NCI-H82 treated with DMSO at 0.1 percent for 48 hours (cell line): Measurements from ENCODE around the gene RAB40B.

Experiments
- DNase-seq: peaks from one replicate; lab custom pipeline; 2025; ENCODE audit not compliant: unreplicated experiment; lab: John Stamatoyannopoulos, UW

RAB40B gene

DNA sequence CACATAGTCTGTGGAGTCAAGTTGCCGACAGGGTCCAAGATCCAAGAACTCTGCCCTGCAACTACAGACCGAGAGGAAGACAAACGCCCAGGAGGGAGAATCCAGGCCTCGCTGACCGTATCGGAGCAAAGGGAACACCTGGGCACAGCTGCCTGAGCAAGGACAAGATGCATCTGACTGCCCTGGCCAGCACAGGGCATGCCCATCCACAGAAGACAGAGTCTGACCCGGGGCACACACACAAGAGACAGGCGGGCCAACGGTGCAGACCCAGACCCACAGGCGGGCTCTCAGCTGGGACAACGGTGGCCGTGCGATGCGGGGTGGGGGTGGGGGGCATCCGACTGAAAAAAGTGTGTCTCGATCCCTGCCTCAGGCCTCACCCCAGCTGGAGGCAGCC lies 6.2 kb downstream of the RAB40B start:
- no peak for DNase-seq

DNA sequence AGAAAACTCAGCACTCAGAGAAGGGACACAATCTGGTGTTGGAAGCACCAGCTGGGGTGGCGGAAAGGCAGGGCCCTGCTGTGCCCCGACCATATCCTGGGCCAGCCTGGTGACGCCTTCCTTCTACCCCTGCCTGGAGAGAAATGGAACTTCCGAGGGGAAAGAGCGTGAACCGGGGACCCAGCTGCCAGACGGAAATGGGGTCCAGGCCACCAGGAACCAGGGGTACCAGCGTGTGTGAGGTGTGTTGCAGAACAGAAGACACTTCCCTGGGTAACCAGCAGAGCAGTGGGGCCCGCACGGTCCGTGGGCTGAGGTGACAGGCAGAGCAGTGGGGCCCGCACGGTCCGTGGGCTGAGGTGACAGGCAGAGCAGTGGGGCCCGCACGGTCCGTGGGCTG lies 6.8 kb downstream of the RAB40B start:
- no peak for DNase-seq

DNA sequence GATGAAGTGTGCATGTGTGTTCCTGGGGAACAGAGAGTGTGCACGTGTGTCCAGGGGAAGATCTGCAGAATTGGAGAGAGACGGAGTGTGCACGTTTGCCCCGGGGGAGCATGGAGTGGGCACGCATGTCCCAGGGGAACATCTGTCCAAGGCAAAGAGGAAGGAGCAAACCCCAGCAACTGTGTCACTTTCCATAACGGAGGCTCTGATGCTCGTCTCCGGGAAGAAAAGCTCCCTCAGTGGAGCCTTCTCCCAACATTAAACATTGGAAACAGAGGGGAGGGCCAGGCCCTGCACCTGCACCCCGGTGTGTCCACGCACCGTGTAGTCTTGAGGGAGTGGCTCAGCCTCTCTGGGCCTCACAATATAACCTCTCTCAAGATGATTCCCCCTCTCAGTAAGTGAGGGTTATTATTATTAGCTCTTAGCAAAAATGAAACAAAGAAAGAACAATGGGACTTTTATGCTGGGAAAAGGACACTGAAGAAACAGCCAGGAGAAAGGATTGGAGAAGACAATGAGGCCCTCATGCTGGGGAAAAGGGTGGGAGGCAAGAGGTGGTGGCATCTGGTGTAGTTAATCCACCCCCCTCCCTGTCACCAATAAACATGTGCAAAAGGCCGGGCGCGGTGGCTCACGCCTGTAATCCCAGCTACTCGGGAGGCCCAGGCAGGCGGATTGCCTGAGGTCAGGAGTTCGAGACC lies 7.6 kb downstream of the RAB40B start:
- no peak for DNase-seq

DNA sequence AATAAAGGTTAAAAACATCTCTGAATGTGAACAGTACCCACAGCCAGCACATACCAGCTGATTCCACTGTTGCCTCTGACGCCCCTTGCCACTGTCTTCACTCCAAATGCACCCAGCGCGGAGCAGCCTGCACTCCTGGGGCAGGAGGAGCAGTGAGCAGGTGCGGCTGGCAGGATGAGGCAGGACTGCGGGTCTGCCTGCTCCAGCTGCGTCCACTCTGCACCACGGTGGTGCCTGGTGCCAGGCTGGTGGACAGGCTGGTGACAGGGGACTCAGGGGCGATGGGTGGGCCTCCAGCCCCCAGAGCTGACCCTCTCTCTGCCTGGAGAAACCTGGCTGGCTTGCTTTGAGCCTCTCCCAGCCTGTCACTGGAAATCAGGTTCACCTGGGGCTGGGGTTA lies 9.4 kb downstream of the RAB40B start:
- DNase-seq: no peak

DNA sequence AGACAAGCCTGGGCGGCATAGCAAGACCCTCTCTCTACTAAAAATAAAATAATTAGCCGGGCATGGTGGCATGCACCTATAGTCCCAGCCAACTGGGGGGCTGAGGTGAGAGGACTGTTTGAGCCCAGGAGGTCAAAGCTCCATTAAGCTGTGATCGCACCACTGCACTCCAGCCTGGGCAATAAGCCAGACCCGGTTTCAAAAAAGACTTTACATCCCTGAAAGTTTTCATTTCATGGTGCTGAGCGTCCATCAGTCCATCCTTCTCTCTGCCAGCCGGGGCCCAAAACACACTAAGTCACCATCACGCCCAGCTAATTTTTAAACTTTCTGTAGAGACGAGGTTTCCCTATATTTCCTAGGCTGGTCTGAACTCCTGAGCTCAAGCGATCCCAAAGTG lies 10.6 kb downstream of the RAB40B start:
- no peak for DNase-seq

DNA sequence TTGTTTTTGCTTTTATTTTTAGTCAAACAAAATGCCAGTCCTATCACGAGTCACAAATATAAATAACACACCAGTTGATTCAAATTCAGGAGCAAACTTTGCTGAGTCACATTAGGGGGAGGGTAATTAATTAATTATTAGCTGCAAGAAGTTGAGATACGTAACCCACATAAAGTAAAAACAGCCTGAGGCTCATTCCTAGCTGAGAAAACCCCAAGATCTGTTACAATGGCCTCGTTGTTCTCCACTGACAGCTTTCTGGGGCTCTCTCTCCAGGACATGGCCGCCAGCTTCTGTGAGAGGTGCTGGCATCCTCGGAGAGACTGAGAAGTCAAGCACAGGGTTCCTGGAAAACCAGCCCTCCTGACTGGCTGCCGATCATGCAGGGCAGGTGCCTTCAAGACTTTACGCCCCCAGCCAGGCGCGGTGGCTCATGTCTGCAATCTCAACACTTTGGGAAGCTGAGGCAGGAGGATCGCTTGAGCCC lies 11.1 kb downstream of the RAB40B start:
- no peak for DNase-seq

DNA sequence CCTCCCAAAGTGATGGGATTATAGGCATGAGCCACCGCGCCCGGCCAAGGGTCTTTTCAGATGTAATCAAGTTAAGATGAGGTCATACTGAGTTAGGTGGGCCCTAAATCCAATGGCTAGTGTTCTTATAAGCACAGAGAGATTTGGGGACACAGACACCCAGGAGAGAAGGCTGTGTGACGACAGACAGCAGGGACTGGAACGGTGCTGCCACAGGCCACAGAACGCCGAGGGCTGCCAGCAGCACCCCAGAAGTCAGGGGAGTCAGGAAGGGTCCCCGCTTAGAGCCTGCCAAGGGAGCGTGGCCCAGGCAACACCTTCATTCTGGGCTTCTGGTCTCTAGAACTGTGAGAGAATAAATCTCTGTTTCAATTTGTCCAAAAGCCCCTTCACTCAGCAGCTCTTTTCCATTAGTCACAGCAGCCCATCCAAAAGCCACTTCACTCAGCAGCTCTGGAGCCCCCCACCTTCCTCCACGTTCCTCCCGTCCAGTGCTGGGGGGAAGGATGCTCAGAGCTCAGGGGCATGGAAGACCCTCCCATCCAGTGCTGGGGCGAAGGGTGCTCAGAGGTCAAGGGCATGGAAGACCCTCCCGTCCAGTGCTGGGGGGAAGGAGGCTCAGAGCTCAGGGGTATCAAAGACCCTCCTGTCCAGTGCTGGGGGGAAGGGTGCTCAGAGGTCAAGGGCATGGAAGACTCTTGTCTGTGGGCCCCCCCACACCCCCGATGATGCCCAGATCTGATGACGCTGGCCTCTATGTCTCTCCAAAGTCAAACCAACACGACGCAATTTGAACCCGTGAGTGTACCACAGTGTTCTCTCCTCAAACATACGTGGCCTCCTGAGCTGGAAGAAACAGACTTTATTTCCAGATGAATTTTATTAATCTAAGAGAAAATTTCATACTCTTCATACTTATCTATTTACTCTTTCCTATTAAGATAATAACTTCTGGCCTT lies 11.9 kb downstream of the RAB40B start:
- DNase-seq: no peak

DNA sequence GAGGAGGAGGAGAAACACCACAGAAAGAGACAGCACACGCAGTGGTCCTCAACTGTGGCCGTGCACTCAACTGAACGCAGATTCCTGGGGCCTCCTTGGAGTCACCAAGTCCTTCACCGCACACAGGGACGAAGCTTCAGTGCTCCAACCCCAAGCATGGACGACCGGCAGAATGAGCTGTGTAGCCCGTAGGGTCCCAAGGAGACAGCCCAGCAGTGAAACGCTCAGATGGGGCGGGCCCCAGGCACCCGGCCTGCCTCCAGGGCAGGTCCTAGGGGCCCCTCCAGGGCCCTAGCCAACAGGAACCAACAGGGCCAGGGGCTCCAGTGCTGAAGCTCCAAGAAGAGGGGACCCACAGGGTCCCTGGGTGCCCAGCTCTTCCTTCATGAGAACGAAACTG lies 13.2 kb downstream of the RAB40B start:
- DNase-seq: no peak

DNA sequence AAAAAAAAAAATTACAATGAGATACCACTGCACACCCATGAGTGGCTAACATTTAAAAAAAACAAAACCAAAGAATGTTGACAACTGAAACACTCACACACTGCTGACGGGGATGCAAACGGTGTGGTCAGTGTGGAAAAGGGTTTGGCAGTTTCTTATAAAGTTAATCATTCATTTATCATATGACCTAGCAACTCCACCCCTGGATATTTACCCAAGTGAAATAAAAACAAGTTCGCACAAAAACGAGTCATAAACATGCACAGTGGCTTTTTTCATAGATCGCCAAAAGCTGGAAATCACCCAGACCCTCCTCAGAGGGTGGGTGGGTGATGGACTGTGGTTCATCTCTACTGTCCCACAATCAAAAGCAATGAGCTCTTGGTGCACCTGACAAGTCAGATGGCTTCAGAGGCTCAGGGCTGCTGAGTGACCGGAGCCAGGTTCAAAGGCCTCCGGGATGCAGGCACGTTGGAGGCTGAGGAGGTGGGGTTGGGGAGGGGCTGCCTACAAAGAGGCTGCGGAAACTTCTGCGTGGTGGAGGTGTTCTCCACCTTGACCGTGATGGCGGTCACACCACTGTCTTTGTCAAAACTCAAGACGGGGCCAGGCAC lies 14.2 kb downstream of the RAB40B start:
- DNase-seq: no peak

DNA sequence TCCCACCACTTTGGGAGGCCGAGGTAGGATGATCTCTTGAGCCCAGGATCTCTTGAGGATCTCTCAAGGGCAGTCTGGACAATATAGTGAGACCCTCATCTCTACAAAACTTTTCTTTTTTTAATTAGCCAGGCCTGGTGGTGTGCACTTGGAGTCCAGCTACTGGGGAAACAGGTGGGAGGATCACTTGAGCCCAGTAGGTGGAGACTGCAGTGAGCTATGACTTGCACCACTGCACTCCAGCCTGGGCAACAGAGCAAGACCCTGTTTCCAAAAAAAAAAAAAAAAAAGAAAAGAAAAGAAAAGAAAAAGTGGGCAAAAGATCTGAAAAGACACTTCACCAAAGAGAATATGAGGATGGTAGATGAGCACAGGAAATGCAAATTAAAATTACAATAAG lies 15.0 kb downstream of the RAB40B start:
- DNase-seq: no peak

DNA sequence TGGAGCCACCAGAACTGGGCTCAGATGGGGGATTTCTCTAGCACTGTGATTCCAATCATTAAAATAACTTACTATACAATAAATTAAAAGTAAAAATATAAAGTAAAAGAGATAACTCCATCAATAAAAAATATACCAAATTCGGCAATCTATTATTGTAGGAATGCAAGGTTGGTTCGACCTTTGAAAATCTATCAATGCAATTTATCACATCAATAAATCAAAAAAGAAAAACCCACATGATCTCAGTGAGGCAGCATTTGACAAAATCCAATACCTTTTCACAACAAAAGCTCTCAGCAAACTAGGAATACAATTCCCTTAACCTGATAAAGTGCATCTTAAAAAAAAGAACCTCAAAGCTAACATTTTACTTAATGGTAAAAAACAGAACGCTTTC lies 17.0 kb downstream of the RAB40B start:
- DNase-seq: no peak

DNA sequence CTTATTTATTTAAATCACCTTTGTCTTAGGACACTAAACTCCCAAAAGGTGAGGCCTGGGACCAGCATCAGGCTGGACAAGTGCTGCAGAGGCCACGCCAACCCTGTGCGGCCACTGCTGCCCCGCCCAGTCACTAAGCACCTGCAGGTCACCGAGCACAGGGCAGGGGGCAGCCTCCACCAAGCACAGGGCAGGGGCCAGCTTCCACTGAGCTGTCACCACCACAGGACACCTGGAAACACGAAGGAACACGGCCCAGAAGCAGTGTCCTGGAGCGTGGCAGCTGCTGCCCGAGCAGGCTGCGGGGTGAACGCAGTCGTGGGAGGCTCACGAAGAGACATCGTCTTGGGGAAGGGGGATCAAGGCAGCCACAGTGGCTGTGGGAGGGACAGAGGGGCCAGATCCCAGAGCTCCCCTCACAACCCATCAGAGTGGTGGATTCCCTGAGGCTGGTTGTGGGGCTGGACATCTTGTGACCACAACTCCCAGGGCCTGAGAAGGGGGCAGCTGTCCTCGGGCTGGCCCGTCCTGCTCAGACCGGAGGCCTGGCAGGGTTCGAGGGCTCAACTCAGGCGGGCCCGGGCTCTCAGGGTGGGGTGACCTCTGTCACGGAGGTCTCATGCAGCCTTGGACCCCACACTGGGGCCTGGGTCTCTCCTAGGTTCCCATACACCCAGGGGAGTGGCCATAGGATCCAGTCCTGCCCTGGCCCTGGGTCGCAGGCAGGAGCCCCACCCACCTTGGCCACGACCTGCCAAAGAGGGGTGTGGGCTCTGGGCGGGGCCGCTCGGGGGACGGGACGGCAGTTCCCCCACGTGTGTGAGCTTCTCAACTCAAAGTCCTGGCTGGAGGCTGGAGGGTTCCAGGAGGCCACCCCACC lies 18.7 kb downstream of the RAB40B start:
- DNase-seq: no peak

DNA sequence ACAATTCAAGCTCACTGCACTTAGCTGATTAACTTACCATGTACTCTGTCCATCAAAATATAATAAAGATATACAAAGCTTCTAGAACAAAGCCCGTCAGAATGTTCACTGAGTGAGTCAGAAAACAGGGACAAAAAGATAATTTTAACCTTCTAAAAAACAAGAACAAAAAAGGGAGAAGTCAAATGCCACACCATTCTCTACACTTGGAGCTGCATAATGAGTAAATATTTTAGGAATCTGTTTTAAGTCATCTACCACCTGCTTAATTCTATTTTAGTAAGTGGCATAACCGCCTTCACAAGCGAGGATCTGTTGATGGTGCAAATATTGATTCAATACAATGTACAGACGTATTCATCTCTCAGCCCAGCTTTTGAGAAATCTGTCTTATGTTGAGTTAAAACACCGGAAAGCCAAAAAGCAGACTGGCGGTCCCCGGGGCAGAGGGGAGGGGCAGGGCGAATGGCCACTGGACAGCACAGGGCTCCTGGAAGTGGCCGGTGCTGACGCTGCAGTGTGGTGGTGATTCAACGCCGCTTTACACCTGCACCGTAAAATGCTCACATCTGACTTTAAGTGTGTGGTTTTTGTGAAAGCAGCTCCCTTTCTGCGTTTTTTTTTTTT lies 20.1 kb downstream of the RAB40B start:
- DNase-seq: no peak

DNA sequence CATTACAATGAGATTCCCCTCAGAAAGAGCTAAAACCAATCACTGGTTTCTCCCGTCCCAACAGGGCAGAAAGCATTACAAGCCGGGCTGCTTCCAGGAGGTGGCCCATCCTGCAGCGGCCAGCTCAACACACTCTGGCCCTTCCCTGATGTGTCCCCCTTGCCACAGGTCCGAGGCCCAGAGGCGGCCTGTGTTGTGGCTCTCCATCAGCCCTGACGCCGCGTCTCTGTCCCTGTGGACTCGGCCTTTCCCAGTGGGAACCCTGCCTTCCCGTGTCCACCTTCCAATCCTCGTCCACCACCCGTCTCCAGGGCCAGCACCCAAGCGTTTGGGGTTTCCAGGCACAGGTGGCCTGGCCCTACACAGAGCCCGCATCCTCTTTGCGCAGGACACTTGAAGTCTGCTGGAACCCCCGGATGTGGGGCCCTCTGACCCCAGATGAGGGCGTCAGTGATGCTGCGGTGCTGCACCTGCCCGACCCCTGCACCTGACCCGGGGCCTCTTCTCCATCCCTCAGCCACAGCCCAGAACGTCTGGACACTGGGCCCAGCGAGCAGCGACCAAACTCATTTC lies 21.1 kb downstream of the RAB40B start:
- no peak for DNase-seq

DNA sequence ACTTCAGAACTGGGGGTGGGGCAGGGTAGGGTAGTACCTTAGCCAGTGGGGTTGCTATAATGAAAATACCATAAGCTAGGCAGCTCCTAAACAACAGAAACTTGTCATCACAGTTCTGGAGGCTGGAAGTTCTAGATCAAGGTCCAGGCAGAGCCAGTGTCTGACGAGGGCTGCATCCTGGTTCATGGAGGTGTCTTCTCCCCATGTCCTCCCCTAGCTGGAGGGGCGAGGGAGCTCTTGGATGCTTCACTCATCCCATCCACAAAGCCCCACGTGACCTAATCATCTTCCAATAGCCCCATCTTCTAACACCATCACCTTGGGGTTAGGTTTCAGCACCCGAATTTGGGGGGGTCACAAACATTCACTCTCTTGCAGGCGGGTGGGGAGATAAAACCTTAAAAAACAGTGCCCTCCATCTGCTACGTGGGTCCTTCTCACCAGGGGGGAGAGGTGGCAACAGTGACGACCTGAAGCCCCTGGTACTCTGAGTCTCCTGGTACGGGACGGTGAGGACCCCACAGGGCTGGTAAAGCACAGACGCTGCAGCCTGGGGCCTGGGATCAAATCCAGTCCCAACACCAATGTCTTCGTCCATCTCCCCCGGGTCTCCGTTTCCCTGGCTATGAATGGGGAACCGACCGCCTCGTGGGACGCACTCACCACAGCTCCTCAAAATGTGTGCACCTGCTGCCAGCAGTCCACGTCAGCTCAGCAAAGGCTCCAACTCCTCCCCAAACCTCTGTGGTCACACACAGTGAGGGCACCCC lies 22.8 kb downstream of the RAB40B start:
- DNase-seq: no peak

DNA sequence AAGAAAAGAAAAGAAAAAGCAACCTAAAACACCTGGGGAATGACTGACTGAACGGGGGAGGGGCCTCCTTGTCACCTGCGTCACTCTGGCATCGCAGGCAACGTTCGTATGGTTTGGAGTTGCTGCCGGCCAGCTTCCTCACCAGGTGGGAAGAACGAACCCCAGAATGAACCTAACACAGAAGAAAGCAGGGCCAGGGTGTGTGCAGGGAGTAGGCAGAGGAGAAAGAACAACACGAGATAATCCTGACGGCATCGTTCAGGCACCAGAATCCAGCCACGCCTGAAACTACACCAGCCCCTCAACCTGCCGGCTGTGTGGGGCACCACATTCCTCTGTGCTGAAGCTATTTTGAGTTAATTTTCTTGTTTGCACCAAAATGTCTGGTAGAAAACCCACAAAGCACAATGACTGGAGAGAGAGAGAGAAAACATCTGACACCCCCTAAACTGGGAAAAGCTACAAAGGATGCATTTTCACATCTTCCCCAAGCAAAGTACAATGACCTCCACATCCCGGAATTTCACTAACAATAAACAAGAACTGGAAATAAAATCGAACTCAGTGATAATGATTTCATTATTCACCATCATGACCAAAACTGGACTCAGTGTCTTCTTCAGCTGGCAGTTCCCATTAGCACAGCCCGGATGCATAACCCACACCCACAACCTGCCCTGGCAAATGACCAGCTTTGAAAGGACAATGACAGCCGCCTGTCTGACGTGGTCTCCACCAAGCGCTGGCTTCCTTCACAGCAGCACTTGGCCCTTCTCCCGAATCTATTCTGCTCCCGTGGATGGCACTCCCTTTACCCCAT lies 23.6 kb downstream of the RAB40B start:
- DNase-seq: no peak

DNA sequence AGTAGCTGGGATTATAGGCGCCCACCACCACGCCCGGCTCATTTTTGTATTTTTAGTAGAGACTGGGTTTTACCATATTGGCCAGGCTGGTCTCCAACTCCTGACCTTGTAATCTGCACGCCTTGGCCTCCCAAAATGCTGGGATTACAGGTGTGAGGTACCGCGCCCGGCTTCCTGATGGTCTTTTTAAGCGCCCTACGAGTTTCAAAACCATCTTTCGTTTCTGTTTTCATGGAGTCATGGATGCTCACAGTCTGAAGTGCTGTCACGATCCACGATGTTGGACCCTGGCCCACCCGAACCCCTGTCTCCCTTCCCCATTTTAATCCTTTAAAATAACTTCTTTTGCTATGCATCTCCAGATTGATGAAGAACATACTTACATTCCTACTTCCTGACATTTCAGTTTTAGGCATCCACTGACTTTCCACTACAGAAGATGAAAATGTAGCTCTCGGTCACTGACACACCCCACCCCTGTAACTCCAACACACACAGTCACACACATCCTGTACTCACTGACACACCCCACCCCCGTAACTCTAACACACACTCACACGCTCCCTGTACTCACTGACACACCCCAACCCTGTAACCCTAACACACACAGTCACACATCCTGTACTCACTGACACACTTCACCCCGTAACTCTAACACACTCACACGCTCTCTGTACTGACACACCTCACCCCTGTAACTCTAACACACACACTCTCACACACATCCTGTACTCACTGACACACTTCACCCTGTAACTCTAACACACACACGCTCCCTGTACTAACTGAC lies 27.6 kb downstream of the RAB40B start:
- no peak for DNase-seq
